OCI-LY7 (cell line): ENCODE results near the gene RCVRN.

Source experiments
- EZH2phosphoT487 ChIP-seq: fragments of 200-600 bp; sonication (generic); IDR thresholded peaks from 2 replicates; pipeline ENCODE4 v1.6.1; 2018; ENCODE audit warnings: low read depth, borderline replicate concordance, mild to moderate bottlenecking, mixed run types, antibody characterized with exemption, low read length, moderate library complexity, mixed read lengths
- TF ChIP-seq, protein P1 (sequence below): fragments of 200-600 bp; sonication (generic); conservative IDR thresholded peaks from 2 replicates; pipeline ENCODE4 v1.5.1; 2014; ENCODE audit warnings: mild to moderate bottlenecking, antibody characterized with exemption, low read length, moderate library complexity, mixed read lengths

DNA sequence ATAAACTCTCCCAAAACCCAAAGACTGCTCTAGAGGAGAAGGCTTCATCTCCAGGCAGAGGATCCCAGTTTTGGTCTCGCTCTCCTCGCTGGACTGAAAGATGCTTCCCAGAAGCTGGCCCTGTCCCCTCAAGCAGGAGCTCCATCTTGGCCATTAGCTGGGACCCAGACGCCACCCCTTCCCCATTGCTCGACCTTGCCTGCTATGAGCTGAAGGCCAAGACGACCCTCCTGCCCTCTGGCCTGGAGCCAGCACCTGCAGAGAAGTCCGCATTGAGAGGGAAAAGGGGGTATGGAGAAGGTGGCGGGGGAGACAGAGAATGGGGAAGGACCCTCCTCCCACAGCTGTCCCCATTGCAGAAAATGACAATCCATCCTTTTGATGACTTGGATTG is 3.6 kb upstream of the RCVRN start:
- no peak for TF ChIP-seq EZH2phosphoT487
- TF ChIP-seq, protein P1, sequence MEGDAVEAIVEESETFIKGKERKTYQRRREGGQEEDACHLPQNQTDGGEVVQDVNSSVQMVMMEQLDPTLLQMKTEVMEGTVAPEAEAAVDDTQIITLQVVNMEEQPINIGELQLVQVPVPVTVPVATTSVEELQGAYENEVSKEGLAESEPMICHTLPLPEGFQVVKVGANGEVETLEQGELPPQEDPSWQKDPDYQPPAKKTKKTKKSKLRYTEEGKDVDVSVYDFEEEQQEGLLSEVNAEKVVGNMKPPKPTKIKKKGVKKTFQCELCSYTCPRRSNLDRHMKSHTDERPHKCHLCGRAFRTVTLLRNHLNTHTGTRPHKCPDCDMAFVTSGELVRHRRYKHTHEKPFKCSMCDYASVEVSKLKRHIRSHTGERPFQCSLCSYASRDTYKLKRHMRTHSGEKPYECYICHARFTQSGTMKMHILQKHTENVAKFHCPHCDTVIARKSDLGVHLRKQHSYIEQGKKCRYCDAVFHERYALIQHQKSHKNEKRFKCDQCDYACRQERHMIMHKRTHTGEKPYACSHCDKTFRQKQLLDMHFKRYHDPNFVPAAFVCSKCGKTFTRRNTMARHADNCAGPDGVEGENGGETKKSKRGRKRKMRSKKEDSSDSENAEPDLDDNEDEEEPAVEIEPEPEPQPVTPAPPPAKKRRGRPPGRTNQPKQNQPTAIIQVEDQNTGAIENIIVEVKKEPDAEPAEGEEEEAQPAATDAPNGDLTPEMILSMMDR = no peak
